Neural cell (in vitro differentiated cells): Measurements from ENCODE around the gene KIAA0513. TPM values are rescaled to one million over a fixed set of nuclear protein-coding genes. Genes with fewer than 3 reads are reported as not detected.

Experiments
- H2AFZ ChIP-seq: fragments of 200-600, 300-800 bp; sonication (generic), shearing (Covaris generic); 2 replicates; pipeline ENCODE4 v1.6.0; 2014; ENCODE audit warnings: low read depth, mild to moderate bottlenecking, antibody characterized with exemption, low read length, moderate library complexity
- H3F3A ChIP-seq: fragments of 200-600 bp; shearing (Covaris generic); 2 replicates; pipeline ENCODE4 v1.6.1; 2016; ENCODE audit warnings: mild to moderate bottlenecking, moderate library complexity, mixed read lengths, antibody characterized with exemption, low read length; ENCODE audit not compliant: insufficient read depth, poor library complexity, severe bottlenecking
- H3K27ac ChIP-seq: fragments of 200-600, 300-800 bp; sonication (generic), shearing (Covaris generic); 2 replicates; pipeline ENCODE4 v1.5.1; 2014; ENCODE audit warnings: mild to moderate bottlenecking, low read length, moderate library complexity
- H3K27me3 ChIP-seq: fragments of 300-800, 200-600 bp; sonication (generic), shearing (Covaris generic); 2 replicates; pipeline ENCODE4 v1.6.0; 2014; ENCODE audit warnings: mild to moderate bottlenecking, low read depth, low read length, moderate library complexity; ENCODE audit not compliant: insufficient read depth
- H3K36me3 ChIP-seq: fragments of 300-800, 200-600 bp; sonication (generic), shearing (Covaris generic); 2 replicates; pipeline ENCODE4 v1.5.1; 2014; ENCODE audit warnings: mild to moderate bottlenecking, antibody characterized with exemption, low read length, moderate library complexity; ENCODE audit not compliant: insufficient read depth
- H3K4me2 ChIP-seq: fragments of 300-800, 200-600 bp; sonication (generic), shearing (Covaris generic); 2 replicates; pipeline ENCODE4 v1.6.0; 2014; ENCODE audit warnings: mild to moderate bottlenecking, low read length
- H3K4me3 ChIP-seq: fragments of 300-800, 200-600 bp; sonication (generic), shearing (Covaris generic); 2 replicates; pipeline ENCODE4 v1.5.1; 2014; ENCODE audit warnings: mild to moderate bottlenecking, low read length, moderate library complexity
- H3K79me2 ChIP-seq: fragments of 200-600 bp; shearing (Covaris generic); replicated peaks from 2 replicates; pipeline ENCODE4 v1.6.0; 2014; ENCODE audit warnings: mild to moderate bottlenecking, low read length, moderate library complexity; ENCODE audit not compliant: insufficient read depth
- H3K9ac ChIP-seq: fragments of 300-800, 200-600 bp; sonication (generic), shearing (Covaris generic); 2 replicates; pipeline ENCODE4 v1.6.1; 2016; ENCODE audit warnings: mild to moderate bottlenecking, low read length, mixed read lengths
- H3K9me2 ChIP-seq: fragments of 200-600 bp; shearing (Covaris generic); 2 replicates; pipeline ENCODE4 v1.6.1; 2016; ENCODE audit warnings: mild to moderate bottlenecking, low read length, mixed read lengths; ENCODE audit not compliant: insufficient read depth
- H3K9me3 ChIP-seq: fragments of 200-600, 300-800 bp; sonication (generic), shearing (Covaris generic); 2 replicates; pipeline ENCODE4 v1.6.1; 2016; ENCODE audit warnings: mild to moderate bottlenecking, mixed run types, low read length, moderate library complexity, mixed read lengths
- H4K20me1 ChIP-seq: fragments of 200-600 bp; shearing (Covaris generic); 2 replicates; pipeline ENCODE4 v1.6.1; 2016; ENCODE audit warnings: mild to moderate bottlenecking, mixed run types; ENCODE audit not compliant: insufficient read depth
- EP300 ChIP-seq: fragments of 450-650 bp; conservative IDR thresholded peaks from 2 replicates; pipeline ENCODE4 v1.6.1; 2014; ENCODE audit warnings: antibody characterized with exemption, mild to moderate bottlenecking, moderate library complexity; ENCODE audit not compliant: poor library complexity, severe bottlenecking
- EZH2 ChIP-seq: fragments of 200-600, 300-800 bp; shearing (Covaris generic), sonication (generic); IDR thresholded peaks from 2 replicates; pipeline ENCODE4 v1.6.1; 2014; ENCODE audit warnings: antibody characterized with exemption, low read length, borderline replicate concordance, mild to moderate bottlenecking; ENCODE audit not compliant: insufficient read depth, poor library complexity, severe bottlenecking
- MXI1 ChIP-seq: fragments of 450-650 bp; conservative IDR thresholded peaks from 2 replicates; pipeline ENCODE4 v1.6.1; 2014; ENCODE audit warnings: antibody characterized with exemption, mild to moderate bottlenecking; ENCODE audit not compliant: poor library complexity, severe bottlenecking
- POLR2AphosphoS5 ChIP-seq: IDR thresholded peaks from 2 replicates; pipeline ENCODE4 v1.6.1; 2012
- RAD21 ChIP-seq: fragments of 450-650 bp; conservative IDR thresholded peaks from 2 replicates; pipeline ENCODE4 v1.6.1; 2014; ENCODE audit warnings: antibody characterized with exemption, mild to moderate bottlenecking, moderate library complexity
- SMC3 ChIP-seq: fragments of 450-650 bp; conservative IDR thresholded peaks from 2 replicates; pipeline ENCODE4 v1.6.1; 2014; ENCODE audit warnings: antibody characterized with exemption, mild to moderate bottlenecking, moderate library complexity; ENCODE audit not compliant: poor library complexity
- TAF1 ChIP-seq: IDR thresholded peaks from 2 replicates; pipeline ENCODE4 v1.6.1; 2012; ENCODE audit warnings: low read depth
- polyA plus RNA-seq: library from polyadenylated mRNA; depleted of rRNA; stranded (reverse); fragments of >200 nt; gene quantifications from 2 replicates; pipeline ENCODE4 v1.2.3, GENCODE V29; 2014
- TF ChIP-seq, protein P1 (sequence below): fragments of 450-650 bp; IDR thresholded peaks from 2 replicates; pipeline ENCODE4 v1.5.1; 2014; ENCODE audit warnings: antibody characterized with exemption, mild to moderate bottlenecking, moderate library complexity; ENCODE audit not compliant: poor library complexity, severe bottlenecking
- TF ChIP-seq, protein P2 (sequence below): IDR thresholded peaks from 2 replicates; pipeline ENCODE4 v1.6.1; 2012; ENCODE audit warnings: borderline replicate concordance

The KIAA0513 gene
- polyA plus RNA-seq, 1 donor from 2014 or later, result 18.9 TPM

DNA sequence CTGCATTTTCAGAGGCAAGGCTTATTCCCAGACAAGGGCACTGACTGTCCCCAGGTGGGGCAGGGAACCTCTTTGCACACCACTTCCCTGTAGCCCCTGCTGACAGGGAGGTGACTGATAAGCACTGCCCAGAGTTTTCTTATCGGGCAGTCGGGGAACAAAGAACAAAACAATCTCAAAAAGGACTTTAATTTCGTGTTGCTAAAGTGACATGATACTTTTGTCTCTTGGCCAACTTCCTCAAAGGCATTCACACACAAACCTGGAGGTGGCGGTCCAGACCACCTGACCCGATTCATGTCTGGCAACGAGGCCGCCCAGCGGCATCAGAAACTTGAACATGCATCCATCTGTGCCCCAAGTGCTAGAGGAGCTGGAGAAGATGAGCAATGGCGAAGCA is 45.2 kb upstream of the KIAA0513 start:
- no peaks in the 10 kb centered on the region for H3K36me3 ChIP-seq
- TF ChIP-seq SMC3 (no peak), RAD21 (no peak), TAF1 (no peak), EP300 (no peak), POLR2AphosphoS5 (no peak), EZH2 (no peak)
- TF ChIP-seq, protein P1, sequence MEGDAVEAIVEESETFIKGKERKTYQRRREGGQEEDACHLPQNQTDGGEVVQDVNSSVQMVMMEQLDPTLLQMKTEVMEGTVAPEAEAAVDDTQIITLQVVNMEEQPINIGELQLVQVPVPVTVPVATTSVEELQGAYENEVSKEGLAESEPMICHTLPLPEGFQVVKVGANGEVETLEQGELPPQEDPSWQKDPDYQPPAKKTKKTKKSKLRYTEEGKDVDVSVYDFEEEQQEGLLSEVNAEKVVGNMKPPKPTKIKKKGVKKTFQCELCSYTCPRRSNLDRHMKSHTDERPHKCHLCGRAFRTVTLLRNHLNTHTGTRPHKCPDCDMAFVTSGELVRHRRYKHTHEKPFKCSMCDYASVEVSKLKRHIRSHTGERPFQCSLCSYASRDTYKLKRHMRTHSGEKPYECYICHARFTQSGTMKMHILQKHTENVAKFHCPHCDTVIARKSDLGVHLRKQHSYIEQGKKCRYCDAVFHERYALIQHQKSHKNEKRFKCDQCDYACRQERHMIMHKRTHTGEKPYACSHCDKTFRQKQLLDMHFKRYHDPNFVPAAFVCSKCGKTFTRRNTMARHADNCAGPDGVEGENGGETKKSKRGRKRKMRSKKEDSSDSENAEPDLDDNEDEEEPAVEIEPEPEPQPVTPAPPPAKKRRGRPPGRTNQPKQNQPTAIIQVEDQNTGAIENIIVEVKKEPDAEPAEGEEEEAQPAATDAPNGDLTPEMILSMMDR, result no peak
- no peaks in the 10 kb centered on the region for H3K9me3 ChIP-seq

DNA sequence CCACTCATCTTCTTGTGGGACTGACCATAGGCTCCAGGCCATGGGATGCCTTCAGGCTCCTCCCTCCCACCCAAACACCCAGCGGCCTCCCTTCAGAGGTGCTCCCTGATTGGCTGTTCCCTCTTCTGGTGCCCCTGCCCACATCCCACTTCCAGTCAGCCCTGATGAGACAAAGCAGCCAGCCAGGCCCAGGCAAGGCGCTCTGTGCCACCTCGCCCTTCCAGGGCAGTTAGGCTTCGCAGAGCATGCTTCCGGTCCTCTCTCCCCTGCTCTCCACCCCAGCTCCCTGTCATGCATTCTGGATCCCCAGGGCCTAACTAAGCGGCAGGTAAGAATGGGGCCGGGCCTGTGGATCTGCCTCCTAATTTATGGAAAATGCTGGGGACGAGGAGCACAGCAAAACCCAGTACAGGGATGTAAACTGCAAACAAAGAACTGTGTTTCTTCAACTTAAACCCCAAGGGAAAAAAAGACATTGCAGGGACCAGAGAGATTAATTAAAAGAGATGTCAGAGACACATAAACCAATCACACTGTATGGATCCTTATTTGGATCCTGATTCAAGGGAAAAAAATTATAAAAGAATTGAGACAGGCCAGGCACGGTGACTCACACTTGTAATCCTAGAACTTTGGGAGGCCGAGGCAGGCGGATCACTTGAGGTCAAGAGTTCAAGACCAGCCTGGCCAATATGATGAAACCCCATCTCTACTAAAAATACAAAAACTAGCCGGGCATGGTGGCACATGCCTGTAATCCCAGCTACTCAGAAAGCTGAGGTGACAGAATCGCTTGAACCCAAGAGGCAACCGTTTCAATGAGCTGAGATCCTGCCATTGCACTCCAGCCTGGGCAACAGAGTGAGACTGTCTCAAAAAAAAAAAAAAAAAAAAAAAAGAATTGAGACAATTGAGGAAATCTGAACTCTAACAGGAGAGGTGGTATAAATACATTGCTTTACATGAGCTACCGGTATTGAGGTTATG is 42.2 kb upstream of the KIAA0513 start:
- Histone ChIP-seq H3K27ac (no peak overlapping the region), H3K4me2 (no peak overlapping the region), H3K9ac (no peak overlapping the region), H4K20me1 (no peaks in the 10 kb centered on the region), H3K9me3 (no peaks in the 10 kb centered on the region), H3K27me3 (no peaks in the 10 kb centered on the region), H3K4me3 (no peak overlapping the region), H3K79me2 (no peaks in the 10 kb centered on the region), H2AFZ (no peak overlapping the region), H3K36me3 (no peaks in the 10 kb centered on the region), H3K9me2 (no peaks in the 10 kb centered on the region), H3F3A (no peaks in the 10 kb centered on the region)
- TF ChIP-seq MXI1, result no peak
- TF ChIP-seq EZH2, result no peak
- TF ChIP-seq SMC3, result no peak
- no peak for TF ChIP-seq TAF1
- no peak for TF ChIP-seq POLR2AphosphoS5
- TF ChIP-seq, protein P1, result no peak
- no peak for TF ChIP-seq EP300
- no peak for TF ChIP-seq RAD21
- TF ChIP-seq, protein P2, sequence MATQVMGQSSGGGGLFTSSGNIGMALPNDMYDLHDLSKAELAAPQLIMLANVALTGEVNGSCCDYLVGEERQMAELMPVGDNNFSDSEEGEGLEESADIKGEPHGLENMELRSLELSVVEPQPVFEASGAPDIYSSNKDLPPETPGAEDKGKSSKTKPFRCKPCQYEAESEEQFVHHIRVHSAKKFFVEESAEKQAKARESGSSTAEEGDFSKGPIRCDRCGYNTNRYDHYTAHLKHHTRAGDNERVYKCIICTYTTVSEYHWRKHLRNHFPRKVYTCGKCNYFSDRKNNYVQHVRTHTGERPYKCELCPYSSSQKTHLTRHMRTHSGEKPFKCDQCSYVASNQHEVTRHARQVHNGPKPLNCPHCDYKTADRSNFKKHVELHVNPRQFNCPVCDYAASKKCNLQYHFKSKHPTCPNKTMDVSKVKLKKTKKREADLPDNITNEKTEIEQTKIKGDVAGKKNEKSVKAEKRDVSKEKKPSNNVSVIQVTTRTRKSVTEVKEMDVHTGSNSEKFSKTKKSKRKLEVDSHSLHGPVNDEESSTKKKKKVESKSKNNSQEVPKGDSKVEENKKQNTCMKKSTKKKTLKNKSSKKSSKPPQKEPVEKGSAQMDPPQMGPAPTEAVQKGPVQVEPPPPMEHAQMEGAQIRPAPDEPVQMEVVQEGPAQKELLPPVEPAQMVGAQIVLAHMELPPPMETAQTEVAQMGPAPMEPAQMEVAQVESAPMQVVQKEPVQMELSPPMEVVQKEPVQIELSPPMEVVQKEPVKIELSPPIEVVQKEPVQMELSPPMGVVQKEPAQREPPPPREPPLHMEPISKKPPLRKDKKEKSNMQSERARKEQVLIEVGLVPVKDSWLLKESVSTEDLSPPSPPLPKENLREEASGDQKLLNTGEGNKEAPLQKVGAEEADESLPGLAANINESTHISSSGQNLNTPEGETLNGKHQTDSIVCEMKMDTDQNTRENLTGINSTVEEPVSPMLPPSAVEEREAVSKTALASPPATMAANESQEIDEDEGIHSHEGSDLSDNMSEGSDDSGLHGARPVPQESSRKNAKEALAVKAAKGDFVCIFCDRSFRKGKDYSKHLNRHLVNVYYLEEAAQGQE, result no peak

More for the DNA sequence above, 45.2 kb upstream of the KIAA0513 start:
- Histone ChIP-seq H3K9me2 (no peaks in the 10 kb centered on the region), H3F3A (no peaks in the 10 kb centered on the region), H3K4me2 (no peak overlapping the region), H3K4me3 (no peak overlapping the region), H4K20me1 (no peaks in the 10 kb centered on the region), H3K27me3 (no peaks in the 10 kb centered on the region), H3K9ac (no peak overlapping the region), H2AFZ (no peak overlapping the region), H3K27ac (no peak overlapping the region), H3K79me2 (no peaks in the 10 kb centered on the region)
